ENCODE data around the gene MAGI2.

MAGI2 gene

GRCh38 chr7:78052112-78052511 is 1401.4 kb downstream of the MAGI2 start:
- TF ChIP-seq, protein P1, sequence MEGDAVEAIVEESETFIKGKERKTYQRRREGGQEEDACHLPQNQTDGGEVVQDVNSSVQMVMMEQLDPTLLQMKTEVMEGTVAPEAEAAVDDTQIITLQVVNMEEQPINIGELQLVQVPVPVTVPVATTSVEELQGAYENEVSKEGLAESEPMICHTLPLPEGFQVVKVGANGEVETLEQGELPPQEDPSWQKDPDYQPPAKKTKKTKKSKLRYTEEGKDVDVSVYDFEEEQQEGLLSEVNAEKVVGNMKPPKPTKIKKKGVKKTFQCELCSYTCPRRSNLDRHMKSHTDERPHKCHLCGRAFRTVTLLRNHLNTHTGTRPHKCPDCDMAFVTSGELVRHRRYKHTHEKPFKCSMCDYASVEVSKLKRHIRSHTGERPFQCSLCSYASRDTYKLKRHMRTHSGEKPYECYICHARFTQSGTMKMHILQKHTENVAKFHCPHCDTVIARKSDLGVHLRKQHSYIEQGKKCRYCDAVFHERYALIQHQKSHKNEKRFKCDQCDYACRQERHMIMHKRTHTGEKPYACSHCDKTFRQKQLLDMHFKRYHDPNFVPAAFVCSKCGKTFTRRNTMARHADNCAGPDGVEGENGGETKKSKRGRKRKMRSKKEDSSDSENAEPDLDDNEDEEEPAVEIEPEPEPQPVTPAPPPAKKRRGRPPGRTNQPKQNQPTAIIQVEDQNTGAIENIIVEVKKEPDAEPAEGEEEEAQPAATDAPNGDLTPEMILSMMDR (IDR thresholded peaks at IDR 0.05; ENCODE audit: low read depth, low read length) = no peak
- DNase-seq (ENCODE audit: extremely low read depth, low read depth) = no peak

- no peak for DNase-seq (ENCODE audit: extremely low read depth, low read depth)
Observed at GRCh38 chr7:78047800-78048199, 1405.7 kb downstream of the MAGI2 start.

GRCh38 chr7:78043159-78043558 is 1410.3 kb downstream of the MAGI2 start:
- DNase-seq (ENCODE audit: extremely low read depth, low read depth) = no peak
- TF ChIP-seq, protein P1 (IDR thresholded peaks at IDR 0.05; ENCODE audit: low read depth, low read length) = no peak

More at GRCh38 chr7:78047800-78048199, 1405.7 kb downstream of the MAGI2 start:
- TF ChIP-seq, protein P1 (IDR thresholded peaks at IDR 0.05; ENCODE audit: low read depth, low read length) = no peak

GRCh38 chr7:78041423-78041822 is 1412.0 kb downstream of the MAGI2 start:
- no peak for DNase-seq (ENCODE audit: extremely low read depth, low read depth)

DNA sequence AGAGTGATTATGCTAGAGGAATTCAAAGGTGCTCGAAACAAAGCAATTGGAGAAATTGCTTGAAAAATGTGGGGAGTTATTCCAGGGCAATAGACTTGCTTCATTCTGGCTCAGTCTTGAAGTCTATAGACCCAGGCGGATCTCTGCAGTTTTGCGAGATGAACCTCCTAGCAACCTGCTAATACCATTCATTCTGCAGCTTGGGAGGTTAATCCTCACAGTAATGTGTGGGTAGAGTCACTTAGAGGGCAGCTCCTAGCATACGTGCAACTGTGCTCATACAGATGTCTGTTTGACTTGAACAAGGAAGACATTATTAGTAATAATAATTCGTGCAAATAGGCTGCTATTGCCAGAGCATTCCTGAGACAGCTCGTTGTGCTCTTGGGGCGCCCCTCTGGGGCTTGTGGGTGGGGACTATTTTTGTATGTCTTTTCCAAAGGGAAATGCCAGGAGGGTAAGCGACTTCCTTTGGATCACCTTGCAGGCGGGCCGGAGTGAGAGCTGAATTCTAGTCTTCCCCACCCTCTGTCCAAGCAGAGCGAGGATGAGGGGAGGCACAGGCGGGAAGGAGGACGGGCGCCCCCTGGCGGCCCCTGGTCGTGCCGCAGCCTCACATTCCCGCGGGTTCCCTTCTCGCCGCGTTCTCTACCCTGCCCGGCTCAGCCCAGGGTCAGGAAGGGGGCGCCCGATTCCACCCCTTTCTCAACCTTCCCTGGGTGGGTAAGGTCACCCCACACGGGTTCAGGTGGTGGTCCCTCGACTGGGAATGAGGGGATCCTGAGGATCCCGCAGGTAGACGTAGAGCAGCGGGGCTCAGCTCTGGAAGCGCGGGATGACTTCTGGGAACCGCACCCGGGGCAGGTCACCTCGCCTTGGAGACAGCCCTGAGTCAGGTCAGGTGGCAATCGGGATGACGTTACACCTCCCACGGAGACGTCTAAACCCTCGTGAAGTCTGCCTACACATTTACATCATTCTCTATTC is 1413.4 kb downstream of the MAGI2 start:
- TF ChIP-seq, protein P1 (IDR thresholded peaks at IDR 0.05; ENCODE audit: low read depth, low read length) = peak; percentile 58
- DNase-seq (ENCODE audit: extremely low read depth, low read depth) = no peak

More at GRCh38 chr7:78041423-78041822, 1412.0 kb downstream of the MAGI2 start:
- TF ChIP-seq, protein P1 (IDR thresholded peaks at IDR 0.05; ENCODE audit: low read depth, low read length) = no peak

- TF ChIP-seq, protein P1 (IDR thresholded peaks at IDR 0.05; ENCODE audit: low read depth, low read length) = no peak
- DNase-seq (ENCODE audit: extremely low read depth, low read depth) = no peak
Observed at GRCh38 chr7:78038465-78039080, 1414.9 kb downstream of the MAGI2 start.

DNA sequence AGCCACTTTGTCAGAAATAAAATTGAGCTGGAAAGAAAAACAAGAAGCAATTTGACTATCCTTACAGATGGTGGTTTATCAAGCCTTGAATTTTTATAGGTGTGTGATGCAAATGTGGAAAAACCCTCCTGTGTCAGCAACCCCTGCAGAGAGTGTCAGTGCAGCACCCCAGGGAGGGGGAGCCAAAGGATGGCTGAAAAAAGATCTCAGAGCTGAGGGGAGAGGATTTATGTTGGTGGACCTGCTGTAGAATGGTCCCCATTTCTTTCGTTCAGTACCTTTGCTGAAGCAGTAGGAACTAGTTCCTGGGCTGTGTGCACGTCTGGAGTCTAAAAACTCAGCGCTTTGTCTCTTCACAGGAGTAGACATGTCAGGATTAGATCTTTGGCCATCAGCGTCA is 1415.9 kb downstream of the MAGI2 start:
- TF ChIP-seq, protein P1 (IDR thresholded peaks at IDR 0.05; ENCODE audit: low read depth, low read length) = no peak
- DNase-seq (ENCODE audit: extremely low read depth, low read depth) = no peak

Data from AG09319 (cell line).